HG03520 (cell line): ENCODE measurements around the gene WNT9A.

Experiments
- ATAC-seq: cut with Tn5 transposase; IDR thresholded peaks from one replicate; pipeline ENCODE4 v1.9.1; 2021; ENCODE audit warnings: mild to moderate bottlenecking, moderate library complexity; ENCODE audit not compliant: unreplicated experiment

WNT9A gene

GRCh38 chr1:227899820-227900449 is 47.8 kb downstream of the WNT9A start:
- no peak for ATAC-seq

- ATAC-seq, result no peak
Observed at GRCh38 chr1:227899141-227899819, 48.5 kb downstream of the WNT9A start.

- no peak for ATAC-seq
Observed at GRCh38 chr1:227898502-227899140, 49.1 kb downstream of the WNT9A start.

DNA sequence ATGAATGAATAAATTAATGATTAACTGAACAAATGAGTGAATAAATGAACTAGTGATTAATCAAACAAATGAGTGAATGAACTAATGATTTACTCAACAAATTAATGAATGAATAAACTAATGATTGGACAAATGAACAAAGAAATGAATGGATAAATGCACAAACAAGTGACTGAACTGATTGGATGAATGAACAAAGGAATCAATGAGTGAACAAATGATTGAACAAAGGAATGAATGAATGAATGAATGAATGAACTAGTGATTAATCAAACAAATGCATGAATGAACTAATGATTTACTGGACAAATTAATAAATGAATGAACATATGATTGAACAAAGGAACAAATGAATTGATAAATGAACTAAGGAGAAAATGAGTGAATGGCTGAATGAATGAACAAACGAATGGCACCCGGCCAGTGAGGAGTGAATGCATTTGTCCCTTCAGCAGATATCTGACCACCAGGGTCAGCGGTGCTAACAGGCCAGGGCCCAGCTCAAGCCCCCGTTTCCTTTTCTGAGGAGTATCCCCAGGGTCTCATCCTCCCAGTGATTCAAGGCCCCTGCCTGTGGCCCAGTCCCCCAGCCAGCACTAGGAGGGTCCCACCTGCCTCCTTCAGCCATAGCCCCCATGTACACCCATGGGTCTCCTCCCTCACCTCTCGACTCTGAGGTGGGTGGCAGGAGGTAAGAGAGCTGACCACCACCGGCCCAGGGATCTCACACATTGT is 49.9 kb downstream of the WNT9A start:
- no peak for ATAC-seq

DNA sequence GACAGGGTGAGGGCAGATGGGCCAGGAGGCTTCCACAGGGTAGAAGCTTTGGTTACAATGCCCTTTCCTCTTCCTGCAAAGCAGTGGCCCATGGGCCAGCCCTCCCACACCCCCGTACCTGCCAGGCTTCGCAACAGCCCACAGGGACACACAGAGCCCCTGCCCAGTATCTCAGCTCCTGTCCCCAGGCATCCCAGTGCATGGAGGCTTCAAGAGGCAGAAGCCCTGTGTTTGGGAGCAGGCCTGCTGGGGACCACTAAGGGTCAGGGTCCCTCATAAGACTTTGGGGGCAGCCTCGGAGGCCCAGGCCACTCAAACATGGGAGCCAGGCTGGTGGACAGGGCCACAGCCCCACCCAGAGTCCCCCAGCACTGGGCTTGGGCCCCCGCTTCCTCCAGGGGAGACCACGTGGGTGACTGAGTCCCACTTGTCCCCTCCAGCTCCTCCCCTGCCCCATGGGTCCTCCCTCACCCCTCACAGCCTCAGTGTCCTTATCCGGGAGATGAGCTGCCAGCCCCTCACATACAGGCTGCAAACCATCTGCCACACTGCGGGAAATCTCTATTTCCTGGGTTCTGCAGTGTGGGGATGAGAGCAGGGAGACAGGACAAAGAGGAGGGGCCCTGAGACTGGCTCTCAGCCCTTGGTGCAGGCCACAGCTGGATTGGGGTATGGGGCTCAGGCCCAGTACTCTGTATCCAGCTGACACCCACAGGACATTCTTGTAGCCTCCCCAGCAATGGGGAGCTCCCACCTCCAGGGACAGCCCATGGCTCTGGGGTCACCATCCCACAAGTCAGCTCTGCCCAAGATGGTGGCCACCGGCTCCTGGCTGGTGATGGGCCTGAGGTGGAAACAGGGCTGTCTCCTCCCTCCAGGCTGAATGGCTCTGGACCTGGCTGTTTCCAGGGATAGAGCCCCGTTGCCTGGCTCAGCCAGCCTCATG is 50.7 kb downstream of the WNT9A start:
- ATAC-seq, result no peak

DNA sequence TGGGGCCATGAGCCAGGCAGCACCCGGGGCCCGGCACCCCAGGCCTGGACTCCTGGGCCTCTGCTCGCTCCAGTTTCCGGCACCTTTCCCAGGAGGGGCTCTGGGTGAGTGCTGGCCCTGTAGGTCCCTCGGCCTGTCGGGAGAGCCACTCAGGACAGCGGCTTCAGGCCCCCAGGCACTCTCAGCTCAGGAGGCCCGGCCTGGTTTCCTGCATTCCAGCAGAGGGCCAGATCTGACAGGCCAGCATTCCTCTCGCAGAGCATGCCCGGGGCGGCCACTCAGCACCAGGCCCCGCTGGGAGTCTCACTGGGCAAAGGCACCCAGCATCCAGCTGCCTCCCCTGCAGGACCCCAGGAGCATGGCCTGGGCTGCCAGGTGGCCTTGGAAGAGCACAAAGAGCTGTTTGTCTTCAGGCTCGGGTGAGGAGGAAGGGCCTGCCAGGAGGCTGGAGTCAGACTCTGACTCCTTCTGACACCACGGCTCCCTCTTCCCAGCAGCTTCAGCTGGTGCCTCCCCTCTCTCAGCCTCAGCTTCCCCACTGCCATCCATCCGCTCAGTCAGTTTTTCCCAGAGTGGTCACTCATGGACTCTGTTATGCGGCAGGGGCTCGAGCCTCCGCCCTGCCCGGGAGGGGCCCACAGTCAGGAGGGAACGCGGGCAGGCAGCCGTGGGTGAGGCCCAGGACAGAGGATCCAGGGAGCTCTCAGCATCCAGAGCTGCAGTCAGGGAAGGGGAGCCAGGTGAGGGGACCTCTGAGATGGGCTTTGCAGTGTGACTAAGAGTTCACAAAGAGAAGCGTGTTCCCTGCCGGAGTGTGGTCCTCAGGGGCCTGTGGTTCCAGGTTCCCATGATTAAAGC is 51.7 kb downstream of the WNT9A start:
- no peak for ATAC-seq

DNA sequence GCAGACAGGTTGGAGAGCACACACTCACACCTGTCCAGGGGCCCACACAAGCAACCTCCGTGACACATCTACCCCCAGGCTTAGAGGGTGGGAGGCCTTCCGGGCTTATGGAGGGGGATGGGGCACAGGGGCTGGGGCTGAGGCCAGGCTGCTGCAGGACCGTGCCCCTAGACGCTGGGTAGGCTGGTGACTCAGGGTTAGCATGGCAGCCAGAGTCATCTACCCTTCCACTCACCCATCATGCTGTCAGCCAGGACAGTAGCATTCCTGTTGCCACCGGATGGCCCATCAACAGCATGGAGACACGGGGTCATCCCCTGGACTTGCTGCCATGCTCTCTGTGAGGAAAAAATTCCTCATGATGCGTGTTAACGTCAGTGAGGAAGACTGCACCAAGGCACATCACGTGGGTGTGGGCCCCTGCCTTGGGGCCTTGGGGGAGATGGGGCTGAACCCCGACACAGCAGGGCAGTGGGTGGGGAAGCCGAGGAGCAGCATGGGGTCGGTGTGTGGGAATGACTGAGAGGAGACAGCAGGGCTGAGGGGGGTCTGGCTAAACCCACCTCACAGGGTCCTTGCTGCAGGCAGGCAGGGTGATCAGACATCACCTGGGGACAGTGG is 52.8 kb downstream of the WNT9A start:
- no peak for ATAC-seq

- ATAC-seq, result no peak
Observed at GRCh38 chr1:227893949-227894721, 53.6 kb downstream of the WNT9A start.

DNA sequence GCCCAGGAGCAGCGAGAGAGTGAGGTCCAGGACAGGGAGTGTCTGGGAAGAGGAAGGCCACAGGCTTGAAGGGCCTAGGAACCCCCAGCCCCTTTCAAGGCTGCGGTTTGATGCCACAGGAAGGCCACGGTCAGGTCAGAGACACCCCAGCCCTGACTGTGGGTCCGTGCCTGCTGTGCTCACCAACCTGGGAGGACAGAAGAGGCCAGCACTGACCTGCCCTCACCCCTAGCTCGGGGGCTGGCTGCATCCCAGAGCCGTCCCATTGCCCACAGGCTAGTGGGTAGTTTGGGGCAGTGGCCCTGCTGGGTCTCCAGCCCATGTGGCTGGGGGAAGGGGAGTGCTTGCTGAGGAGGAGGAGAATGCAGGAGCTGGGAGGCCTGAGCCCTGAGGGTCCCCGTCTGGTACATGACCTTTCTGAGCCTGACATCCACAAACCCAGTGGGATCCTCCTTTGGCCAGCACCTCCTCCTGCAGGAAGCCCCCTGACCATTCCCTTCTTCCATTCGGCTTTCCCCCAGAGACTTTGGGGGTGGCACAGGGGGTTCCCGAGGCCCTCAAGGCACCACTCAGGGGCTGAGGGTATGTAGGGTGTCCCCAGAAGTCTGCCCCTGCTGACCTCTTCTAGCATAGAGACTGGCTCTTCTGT is 54.3 kb downstream of the WNT9A start:
- no peak for ATAC-seq

GRCh38 chr1:227892489-227893299 is 55.0 kb downstream of the WNT9A start:
- no peak for ATAC-seq

- no peak for ATAC-seq
Observed at GRCh38 chr1:227891955-227892488, 55.7 kb downstream of the WNT9A start.

DNA sequence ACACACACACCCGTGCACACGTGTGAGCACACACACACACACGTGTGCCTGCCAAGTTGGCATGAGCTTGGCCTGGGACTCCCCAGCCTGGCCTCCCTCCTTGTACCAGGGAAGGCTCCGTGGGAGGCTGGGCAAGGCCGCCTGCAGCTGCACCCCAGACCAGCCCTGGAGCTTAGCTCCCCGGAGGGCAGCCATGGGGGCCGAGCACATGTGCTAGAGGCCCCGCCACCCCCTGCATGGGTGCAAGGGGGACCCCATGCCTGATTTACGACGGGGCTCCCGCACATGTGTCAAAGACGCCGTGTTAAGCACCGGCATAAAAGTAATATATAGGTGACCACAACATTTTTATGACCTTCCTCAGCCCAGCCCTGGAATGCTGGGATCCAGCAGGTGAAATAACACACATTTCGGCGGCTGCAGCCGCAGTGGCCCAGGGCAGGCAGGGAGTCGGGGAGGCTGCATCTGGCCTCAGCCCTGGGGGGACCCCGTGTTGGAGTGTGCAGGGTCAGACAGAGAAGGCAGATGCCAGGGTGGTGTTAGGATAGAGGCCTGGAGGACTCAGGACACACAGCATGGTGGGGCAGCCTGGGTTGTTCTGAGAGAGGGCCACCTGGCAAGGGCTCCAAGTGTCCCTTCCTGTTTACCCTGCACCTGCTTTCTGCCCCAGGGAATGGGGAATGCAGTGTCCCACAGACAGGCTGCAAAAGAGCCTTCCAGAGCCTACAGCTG is 56.3 kb downstream of the WNT9A start:
- no peak for ATAC-seq

DNA sequence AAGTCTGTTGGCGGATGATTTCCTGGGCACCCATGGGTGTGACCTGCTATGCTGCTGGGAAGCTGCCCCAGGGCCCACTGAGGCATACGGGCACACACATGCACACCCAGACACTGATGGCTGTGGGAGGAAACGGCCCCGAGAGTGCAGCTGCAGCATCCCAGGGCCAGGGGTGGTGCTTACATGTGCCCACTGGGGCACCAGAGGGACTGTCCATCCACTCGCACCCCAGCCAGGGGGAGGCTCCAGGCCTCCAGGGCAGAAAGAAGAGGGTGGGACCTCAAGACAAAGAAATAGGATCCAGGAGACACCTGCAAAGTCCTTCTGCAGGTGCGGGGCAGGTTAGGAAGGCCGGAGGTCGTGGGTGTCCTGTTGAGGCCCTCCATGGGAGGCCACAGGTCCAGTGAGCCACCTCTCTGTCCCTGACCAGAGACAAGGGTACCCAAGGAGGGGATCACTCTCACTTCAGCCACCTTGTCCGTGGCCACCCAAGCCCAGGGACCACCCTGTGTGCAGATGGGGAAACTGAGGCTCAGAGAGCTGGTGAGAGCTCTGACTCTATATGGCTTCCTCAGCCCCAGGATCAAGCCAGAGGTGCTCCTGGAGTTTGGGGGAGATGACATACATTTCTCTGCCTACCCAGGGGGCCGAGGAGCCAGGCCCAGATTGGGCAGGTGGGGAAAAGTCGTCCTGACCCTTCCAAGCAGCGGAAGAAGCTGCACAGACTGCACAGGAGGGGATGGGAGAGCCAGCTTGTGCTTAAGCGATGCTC is 57.1 kb downstream of the WNT9A start:
- ATAC-seq, result no peak

DNA sequence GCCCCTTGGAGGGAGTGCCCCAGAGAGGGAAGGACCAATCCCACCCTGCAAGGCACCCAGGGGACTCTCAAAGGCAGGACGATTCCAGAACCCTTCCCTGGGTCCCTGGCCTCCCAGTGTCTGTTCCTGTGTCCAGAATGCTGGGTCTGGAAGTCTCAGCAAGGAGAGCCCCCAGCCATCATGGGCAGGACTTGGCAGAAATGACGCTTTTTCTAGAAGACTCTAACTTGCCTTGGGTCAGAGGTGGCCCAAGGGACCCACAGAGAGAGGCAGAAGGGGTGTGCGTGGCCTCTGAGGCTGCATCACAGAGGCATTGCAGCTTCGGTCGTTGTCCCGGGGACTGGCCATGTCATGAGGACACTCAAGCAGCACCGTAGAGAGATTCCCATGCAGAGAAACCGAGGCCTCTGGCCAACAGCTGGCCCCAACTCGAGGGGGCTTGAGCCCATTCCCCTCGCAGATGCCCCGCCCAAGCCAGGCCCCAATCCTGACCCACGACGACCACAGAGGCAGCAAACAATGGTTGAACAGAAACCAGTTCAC is 57.8 kb downstream of the WNT9A start:
- ATAC-seq, result no peak
